ENCODE data around the gene TMEM145. TPM values are rescaled to one million over a fixed set of nuclear protein-coding genes. Genes with fewer than 3 reads are reported as not detected.

The TMEM145 gene
- polyA plus RNA-seq, 1 donor from 2014 or later = 30.9 TPM

DNA sequence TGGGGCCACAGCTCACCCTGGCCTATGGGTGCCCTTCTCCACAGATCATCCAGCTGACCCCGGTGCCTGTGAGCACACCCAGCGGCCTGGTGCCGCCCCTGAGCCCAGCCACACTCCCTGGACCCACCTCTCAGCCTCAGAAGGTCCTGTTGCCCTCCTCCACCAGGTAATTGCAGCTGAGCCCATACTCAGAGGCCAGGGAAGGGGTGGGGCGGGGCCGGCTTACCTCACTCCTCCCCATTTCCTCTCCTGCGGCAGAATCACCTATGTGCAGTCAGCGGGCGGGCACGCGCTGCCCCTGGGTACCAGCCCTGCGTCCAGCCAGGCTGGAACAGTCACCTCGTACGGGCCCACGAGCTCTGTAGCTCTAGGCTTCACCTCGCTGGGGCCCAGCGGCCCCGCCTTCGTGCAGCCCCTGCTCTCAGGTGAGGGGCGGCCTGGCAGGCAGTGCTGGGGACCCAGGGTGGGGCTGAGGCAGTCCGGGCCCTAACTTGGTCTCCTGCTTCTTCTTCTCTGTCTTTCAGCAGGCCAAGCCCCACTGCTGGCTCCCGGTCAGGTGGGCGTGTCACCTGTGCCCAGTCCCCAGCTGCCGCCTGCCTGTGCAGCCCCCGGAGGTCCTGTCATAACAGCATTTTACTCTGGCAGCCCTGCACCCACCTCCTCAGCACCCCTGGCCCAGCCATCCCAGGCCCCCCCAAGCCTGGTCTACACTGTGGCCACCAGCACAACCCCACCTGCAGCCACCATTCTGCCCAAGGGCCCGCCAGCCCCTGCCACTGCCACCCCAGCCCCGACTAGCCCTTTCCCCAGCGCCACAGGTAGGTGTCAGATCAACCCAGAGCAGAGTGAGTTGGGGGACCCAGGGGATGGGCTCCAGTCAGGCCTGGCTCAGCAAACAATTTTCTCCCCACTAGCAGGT, 20.8 kb upstream of the TMEM145 start:
- Histone ChIP-seq H3K79me2 (replicated peaks; ENCODE audit: insufficient read depth, low read length) (no peaks in the 10 kb centered on the region), H4K20me1 (ENCODE audit: insufficient read depth) (peaks cover 14% of the 10 kb centered on the region), H3K4me3 (ENCODE audit: low read length) (no peak overlapping the region), H3K9ac (ENCODE audit: low read length) (no peak overlapping the region), H3K36me3 (ENCODE audit: insufficient read depth, low read length) (peaks cover 6% of the 10 kb centered on the region), H2AFZ (ENCODE audit: low read depth, low read length) (no peak overlapping the region), H3F3A (ENCODE audit: insufficient read depth, low read length, poor library complexity, severe bottlenecking) (no peaks in the 10 kb centered on the region), H3K9me3 (ENCODE audit: low read length) (no peaks in the 10 kb centered on the region), H3K27ac (ENCODE audit: low read length) (no peak overlapping the region), H3K9me2 (ENCODE audit: insufficient read depth, low read length) (no peaks in the 10 kb centered on the region), H3K4me2 (ENCODE audit: low read length) (no peak overlapping the region), H3K27me3 (ENCODE audit: insufficient read depth, low read depth, low read length) (no peaks in the 10 kb centered on the region)
- TF ChIP-seq EP300 (conservative IDR thresholded peaks at IDR 0.05; ENCODE audit: poor library complexity, severe bottlenecking) = no peak
- TF ChIP-seq MXI1 (conservative IDR thresholded peaks at IDR 0.05; ENCODE audit: poor library complexity, severe bottlenecking) = no peak
- TF ChIP-seq, protein P1, sequence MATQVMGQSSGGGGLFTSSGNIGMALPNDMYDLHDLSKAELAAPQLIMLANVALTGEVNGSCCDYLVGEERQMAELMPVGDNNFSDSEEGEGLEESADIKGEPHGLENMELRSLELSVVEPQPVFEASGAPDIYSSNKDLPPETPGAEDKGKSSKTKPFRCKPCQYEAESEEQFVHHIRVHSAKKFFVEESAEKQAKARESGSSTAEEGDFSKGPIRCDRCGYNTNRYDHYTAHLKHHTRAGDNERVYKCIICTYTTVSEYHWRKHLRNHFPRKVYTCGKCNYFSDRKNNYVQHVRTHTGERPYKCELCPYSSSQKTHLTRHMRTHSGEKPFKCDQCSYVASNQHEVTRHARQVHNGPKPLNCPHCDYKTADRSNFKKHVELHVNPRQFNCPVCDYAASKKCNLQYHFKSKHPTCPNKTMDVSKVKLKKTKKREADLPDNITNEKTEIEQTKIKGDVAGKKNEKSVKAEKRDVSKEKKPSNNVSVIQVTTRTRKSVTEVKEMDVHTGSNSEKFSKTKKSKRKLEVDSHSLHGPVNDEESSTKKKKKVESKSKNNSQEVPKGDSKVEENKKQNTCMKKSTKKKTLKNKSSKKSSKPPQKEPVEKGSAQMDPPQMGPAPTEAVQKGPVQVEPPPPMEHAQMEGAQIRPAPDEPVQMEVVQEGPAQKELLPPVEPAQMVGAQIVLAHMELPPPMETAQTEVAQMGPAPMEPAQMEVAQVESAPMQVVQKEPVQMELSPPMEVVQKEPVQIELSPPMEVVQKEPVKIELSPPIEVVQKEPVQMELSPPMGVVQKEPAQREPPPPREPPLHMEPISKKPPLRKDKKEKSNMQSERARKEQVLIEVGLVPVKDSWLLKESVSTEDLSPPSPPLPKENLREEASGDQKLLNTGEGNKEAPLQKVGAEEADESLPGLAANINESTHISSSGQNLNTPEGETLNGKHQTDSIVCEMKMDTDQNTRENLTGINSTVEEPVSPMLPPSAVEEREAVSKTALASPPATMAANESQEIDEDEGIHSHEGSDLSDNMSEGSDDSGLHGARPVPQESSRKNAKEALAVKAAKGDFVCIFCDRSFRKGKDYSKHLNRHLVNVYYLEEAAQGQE (IDR thresholded peaks at IDR 0.05; ENCODE audit: borderline replicate concordance) = no peak
- TF ChIP-seq, protein P2, sequence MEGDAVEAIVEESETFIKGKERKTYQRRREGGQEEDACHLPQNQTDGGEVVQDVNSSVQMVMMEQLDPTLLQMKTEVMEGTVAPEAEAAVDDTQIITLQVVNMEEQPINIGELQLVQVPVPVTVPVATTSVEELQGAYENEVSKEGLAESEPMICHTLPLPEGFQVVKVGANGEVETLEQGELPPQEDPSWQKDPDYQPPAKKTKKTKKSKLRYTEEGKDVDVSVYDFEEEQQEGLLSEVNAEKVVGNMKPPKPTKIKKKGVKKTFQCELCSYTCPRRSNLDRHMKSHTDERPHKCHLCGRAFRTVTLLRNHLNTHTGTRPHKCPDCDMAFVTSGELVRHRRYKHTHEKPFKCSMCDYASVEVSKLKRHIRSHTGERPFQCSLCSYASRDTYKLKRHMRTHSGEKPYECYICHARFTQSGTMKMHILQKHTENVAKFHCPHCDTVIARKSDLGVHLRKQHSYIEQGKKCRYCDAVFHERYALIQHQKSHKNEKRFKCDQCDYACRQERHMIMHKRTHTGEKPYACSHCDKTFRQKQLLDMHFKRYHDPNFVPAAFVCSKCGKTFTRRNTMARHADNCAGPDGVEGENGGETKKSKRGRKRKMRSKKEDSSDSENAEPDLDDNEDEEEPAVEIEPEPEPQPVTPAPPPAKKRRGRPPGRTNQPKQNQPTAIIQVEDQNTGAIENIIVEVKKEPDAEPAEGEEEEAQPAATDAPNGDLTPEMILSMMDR (IDR thresholded peaks at IDR 0.05; ENCODE audit: poor library complexity, severe bottlenecking) = no peak
- no peak for TF ChIP-seq SMC3 (conservative IDR thresholded peaks at IDR 0.05; ENCODE audit: poor library complexity)
- TF ChIP-seq RAD21 (conservative IDR thresholded peaks at IDR 0.05) = no peak

DNA sequence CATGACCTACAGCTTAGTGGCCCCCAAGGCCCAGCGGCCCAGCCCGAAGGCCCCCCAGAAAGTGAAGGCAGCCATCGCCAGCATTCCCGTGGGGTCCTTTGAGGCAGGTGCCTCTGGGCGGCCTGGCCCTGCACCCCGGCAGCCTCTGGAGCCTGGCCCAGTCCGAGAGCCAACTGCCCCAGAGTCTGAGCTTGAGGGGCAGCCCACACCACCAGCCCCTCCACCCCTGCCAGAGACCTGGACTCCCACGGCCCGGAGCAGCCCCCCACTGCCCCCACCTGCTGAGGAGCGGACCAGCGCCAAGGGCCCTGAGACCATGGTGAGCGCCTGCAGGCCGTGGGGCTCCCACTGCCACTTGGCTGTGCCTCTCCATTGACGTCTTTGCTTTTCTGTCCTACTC, 20.1 kb upstream of the TMEM145 start:
- Histone ChIP-seq H3F3A (ENCODE audit: insufficient read depth, low read length, poor library complexity, severe bottlenecking) (no peaks in the 10 kb centered on the region), H3K79me2 (replicated peaks; ENCODE audit: insufficient read depth, low read length) (no peaks in the 10 kb centered on the region), H3K9me2 (ENCODE audit: insufficient read depth, low read length) (no peaks in the 10 kb centered on the region), H2AFZ (ENCODE audit: low read depth, low read length) (no peak overlapping the region), H3K4me2 (ENCODE audit: low read length) (no peak overlapping the region), H3K9me3 (ENCODE audit: low read length) (no peaks in the 10 kb centered on the region), H3K9ac (ENCODE audit: low read length) (no peak overlapping the region), H4K20me1 (ENCODE audit: insufficient read depth) (peaks cover 14% of the 10 kb centered on the region), H3K27me3 (ENCODE audit: insufficient read depth, low read depth, low read length) (no peaks in the 10 kb centered on the region), H3K36me3 (ENCODE audit: insufficient read depth, low read length) (peaks cover 6% of the 10 kb centered on the region), H3K4me3 (ENCODE audit: low read length) (no peak overlapping the region), H3K27ac (ENCODE audit: low read length) (no peak overlapping the region)
- TF ChIP-seq EP300 (conservative IDR thresholded peaks at IDR 0.05; ENCODE audit: poor library complexity, severe bottlenecking) = no peak
- TF ChIP-seq POLR2AphosphoS5 (IDR thresholded peaks at IDR 0.05) = no peak
- TF ChIP-seq RAD21 (conservative IDR thresholded peaks at IDR 0.05) = no peak

DNA sequence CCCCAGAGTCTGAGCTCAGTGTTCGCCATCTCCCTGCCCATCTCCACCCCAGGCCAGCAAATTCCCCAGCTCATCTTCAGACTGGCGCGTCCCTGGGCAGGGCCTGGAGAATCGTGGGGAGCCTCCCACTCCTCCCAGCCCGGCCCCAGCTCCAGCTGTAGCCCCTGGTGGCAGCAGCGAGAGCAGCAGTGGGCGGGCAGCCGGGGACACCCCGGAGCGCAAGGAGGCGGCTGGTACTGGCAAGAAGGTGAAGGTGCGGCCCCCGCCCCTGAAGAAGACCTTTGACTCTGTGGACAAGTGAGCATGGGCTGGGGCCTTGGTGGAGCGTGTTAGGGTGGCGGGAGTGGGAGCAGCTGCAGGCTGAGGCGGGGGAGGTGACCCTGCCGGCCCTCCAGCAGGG, 19.6 kb upstream of the TMEM145 start:
- Histone ChIP-seq H3K9me3 (ENCODE audit: low read length) (no peaks in the 10 kb centered on the region), H3K27me3 (ENCODE audit: insufficient read depth, low read depth, low read length) (no peaks in the 10 kb centered on the region), H2AFZ (ENCODE audit: low read depth, low read length) (no peak overlapping the region), H3K9ac (ENCODE audit: low read length) (no peak overlapping the region), H3K27ac (ENCODE audit: low read length) (no peak overlapping the region), H3K4me3 (ENCODE audit: low read length) (no peak overlapping the region), H4K20me1 (ENCODE audit: insufficient read depth) (peaks cover 14% of the 10 kb centered on the region), H3K4me2 (ENCODE audit: low read length) (no peak overlapping the region), H3K79me2 (replicated peaks; ENCODE audit: insufficient read depth, low read length) (no peaks in the 10 kb centered on the region), H3K36me3 (ENCODE audit: insufficient read depth, low read length) (peaks cover 6% of the 10 kb centered on the region), H3K9me2 (ENCODE audit: insufficient read depth, low read length) (no peaks in the 10 kb centered on the region), H3F3A (ENCODE audit: insufficient read depth, low read length, poor library complexity, severe bottlenecking) (no peaks in the 10 kb centered on the region)
- TF ChIP-seq POLR2AphosphoS5 (IDR thresholded peaks at IDR 0.05) (no peak), EP300 (conservative IDR thresholded peaks at IDR 0.05; ENCODE audit: poor library complexity, severe bottlenecking) (no peak), EZH2 (IDR thresholded peaks at IDR 0.05; ENCODE audit: borderline replicate concordance, insufficient read depth, low read length, poor library complexity, severe bottlenecking) (no peak), TAF1 (IDR thresholded peaks at IDR 0.05; ENCODE audit: low read depth) (no peak), SMC3 (conservative IDR thresholded peaks at IDR 0.05; ENCODE audit: poor library complexity) (no peak)
- TF ChIP-seq, protein P1 (IDR thresholded peaks at IDR 0.05; ENCODE audit: borderline replicate concordance) = no peak
- TF ChIP-seq, protein P2 (IDR thresholded peaks at IDR 0.05; ENCODE audit: poor library complexity, severe bottlenecking) = no peak
